Activated CD4-positive, alpha-beta T cell treated with anti-CD3 and anti-CD28 coated beads, Interleukin-2, Interleukin-6, amounts not matched to agents 100 ng/mL and 50 ng/mL, durations not matched to agents 16 hours and 8 hours (primary cell): ENCODE results near the gene ARMC7.

Experiments
- DNase-seq: peaks from one replicate; pipeline ENCODE4 v3.0.0-alpha.2; 2020

Gene ARMC7

GRCh38 chr17:75078284-75079022, 31.3 kb upstream of the ARMC7 start:
- DNase-seq, result no peak

GRCh38 chr17:75079023-75079373, 30.8 kb upstream of the ARMC7 start:
- no peak for DNase-seq

- no peak for DNase-seq
These were observed 27.9 kb upstream of the ARMC7 start for GRCh38 chr17:75081611-75082540.

- DNase-seq, result no peak
These were observed 27.1 kb upstream of the ARMC7 start for GRCh38 chr17:75082683-75083082.

GRCh38 chr17:75084039-75084660, 25.6 kb upstream of the ARMC7 start:
- no peak for DNase-seq

DNA sequence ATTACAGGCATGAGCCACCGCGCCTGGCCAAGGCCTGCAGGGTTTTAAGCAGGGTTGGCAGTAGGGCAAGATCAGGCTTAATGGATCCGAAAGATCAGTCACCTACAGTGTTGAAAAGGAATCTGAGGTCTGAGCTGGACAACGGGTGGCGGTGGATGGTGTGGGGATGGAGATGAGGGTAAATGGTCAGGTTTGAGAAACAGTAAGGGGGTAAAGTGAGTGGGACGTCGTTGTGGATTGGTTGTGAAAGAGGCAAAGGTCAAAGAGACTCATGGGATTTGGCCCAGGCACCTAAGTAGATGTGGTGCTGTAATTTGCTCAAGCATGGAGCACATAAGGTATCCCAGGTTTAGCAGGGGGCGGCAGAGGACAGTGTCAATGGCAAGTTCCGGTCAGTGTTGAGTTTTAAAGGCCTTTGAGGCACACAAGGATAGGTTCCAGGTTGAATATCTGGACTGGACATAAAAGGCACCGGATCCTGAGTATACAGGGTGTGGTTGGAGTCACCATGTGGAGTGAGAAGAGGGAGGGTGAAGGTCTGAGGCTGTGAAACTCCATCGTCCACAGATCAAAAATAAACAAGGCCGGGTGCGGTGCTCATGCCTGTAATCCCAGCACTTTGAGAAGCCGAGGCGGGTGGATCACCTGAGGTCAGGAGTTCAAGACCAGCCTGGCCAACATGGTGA, 23.1 kb upstream of the ARMC7 start:
- no peak for DNase-seq

DNA sequence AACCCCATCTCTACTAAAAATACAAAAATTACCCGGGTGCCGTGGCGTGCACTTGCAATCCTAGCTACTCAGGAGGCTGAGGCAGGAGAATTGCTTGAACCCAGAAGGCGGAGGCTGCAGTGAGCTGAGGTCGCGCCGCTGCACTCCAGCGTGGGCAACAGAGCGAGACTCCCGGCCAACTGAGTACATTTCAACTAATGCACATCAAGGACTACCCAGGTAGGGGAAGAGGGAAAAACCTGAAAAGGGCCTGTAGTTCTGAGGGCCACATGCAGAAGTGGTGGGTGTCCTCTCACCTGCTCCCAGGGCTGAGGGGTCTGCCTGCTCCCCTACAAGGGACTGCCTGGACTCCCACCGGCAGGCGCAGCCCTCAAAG, 22.6 kb upstream of the ARMC7 start:
- no peak for DNase-seq

GRCh38 chr17:75087558-75088453, 22.0 kb upstream of the ARMC7 start, which contains the start of gene SLC16A5:
TSS of gene SLC16A5 (plus strand) at chr17:75087954. CDS start at chr17:75093637, 5,683 bp downstream.
- peak; percentile 51 for DNase-seq

DNA sequence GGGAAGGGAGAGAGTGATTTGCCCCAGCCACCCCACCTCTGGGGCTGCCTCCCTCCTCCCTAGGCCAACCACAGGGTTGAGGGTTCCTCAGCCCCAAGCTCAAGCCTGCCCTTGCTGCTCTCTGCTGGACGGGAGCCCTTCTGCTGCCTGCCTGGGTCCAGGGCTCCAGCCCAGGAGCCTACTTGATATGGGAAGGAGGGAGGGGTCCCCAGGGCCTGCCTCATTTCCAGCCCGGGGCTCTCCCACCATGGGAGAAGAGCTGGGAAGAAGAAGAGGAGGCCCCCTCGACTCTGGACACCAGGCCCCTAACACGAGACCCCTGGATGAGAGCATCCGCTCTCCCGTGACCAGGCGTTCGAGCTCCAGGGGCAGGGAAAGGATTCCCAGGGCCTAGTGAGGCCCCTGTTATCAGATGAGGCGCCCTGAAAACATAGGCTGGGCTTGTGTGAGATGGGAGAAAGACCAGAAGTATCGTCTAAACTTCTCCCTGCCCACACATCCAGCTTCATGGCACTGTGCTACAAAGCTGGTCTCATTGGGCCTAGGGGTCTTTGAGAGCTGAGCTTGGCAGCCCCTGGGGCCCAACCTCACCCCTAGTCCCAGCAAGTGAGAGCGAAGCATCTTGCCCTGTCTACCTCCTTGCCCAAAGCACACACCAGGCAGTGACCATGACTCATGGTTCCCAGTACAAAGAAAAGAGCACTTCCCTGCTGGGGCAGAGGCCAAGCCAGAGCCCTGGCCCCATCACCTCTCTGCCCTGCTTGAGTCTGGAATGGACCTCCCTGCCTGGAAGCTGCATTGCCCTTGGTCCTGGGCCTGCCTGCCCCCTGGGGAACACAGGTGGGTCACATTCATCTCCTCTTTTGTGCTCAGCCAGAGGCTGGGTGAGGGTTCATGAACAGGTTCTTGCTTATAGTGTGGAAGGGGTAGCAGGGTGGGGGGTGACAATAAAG, 21.0 kb upstream of the ARMC7 start:
- DNase-seq, result no peak

GRCh38 chr17:75090871-75091854, 18.6 kb upstream of the ARMC7 start:
- no peak for DNase-seq

DNA sequence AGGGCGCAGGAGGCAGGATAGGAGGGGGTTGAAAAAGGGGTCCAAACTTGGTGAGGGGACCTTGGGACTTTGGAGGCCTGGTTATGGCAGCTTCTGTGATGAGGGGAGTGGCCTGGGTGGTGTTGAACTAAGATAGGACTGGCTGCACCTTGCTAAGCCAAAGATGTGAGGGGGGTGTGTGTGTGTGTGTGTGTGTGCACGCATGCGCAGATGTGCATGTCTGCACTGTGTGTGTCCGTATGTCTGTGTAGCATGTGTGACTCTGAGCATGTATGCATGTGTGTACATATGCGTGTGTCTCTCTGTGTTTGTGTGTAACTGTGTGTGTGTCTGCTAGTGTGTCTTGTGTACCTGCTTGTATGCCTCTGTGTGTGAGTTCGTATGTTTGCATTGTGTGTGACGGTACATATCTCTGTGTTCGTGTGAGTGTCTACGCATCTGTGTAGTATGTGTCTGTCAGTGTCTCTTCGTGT, 17.9 kb upstream of the ARMC7 start:
- no peak for DNase-seq

DNA sequence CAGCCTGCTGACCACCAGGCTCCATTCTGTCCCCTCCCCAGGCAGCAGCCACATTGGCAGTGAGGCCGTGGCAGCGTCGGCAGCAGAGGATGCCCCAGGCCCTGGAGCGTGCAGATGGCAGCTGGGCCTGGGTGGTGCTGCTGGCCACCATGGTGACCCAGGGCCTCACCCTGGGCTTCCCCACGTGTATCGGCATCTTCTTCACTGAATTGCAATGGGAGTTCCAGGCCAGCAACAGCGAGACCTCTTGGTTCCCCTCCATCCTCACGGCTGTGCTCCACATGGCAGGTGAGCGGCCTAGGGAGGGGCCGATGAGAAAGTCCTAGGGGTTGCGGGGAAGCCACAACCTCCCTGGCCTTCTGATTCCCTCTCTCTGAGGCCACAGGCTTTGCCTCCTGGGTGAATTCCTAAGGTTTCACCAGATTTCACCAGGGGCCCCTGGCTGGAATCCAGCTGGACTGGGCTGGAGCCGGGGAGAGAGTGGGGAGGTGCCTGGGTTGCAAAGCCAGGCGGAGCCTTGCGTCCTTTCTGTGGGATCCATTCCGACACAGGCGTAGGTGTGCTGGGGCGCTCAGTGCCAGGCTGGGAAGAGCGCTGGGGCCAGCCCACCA, 16.1 kb upstream of the ARMC7 start:
- no peak for DNase-seq

GRCh38 chr17:75094871-75095399, 14.8 kb upstream of the ARMC7 start:
- no peak for DNase-seq

- DNase-seq, result no peak
These were observed 13.6 kb upstream of the ARMC7 start for GRCh38 chr17:75096082-75096625.

DNA sequence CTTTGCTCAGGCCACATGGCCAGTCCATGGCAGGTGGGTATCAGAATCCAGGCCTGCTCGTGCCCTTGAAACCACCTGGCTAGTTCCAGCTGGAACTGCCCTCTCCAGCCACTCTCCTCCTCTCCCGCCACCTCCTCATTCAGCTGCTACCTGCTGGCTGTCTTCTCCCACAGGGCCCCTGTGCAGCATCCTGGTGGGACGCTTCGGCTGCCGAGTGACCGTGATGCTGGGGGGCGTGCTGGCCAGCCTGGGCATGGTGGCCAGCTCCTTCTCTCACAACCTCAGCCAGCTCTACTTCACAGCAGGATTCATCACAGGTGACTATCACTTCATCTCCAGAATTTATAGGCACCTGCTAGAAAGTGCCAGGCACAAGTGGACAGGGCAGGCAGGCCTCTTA, 11.9 kb upstream of the ARMC7 start:
- no peak for DNase-seq

DNA sequence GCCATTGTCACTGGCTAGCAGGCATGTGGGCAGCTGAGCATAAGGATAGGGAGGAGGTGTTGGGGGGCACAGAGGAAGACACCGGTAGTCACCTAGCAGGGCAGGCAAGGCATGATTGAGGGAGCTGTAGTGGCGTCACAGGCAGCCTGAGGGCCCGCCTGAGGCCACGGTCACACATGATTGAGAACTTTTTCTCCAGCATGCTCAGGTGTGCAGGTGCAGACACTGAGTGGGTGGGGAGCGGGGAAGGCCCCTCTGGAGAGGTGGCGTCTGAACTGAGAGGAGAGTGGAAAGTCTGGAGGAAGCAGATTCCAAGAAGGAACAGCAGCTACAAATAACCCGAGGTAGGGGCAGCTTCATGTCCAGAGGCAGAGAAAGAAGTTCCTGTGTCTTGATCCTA, 10.9 kb upstream of the ARMC7 start:
- no peak for DNase-seq

DNA sequence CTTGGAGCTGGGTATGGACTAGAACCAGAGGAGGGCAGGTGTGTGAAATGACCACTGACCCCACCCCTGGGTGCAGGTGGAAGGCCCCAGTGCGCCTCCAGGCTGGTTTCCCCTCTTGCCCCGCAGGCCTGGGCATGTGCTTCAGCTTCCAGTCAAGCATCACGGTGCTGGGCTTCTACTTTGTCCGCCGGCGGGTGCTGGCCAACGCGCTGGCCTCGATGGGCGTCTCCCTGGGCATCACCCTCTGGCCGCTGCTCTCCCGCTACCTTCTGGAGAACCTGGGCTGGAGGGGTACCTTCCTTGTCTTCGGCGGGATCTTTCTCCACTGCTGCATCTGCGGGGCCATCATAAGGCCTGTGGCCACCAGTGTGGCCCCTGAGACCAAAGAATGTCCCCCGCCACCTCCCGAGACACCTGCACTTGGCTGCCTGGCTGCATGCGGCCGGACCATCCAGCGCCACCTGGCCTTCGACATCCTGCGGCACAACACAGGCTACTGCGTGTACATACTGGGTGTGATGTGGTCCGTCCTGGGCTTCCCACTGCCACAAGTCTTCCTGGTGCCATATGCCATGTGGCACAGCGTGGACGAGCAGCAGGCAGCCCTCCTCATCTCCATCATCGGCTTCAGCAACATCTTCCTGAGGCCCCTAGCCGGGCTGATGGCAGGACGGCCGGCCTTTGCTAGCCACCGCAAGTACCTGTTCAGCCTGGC, 9.7 kb upstream of the ARMC7 start:
- no peak for DNase-seq

GRCh38 chr17:75102385-75102821, 7.4 kb upstream of the ARMC7 start:
- no peak for DNase-seq
